Measurements from ENCODE around the gene CDH5.

CDH5 gene

DNA sequence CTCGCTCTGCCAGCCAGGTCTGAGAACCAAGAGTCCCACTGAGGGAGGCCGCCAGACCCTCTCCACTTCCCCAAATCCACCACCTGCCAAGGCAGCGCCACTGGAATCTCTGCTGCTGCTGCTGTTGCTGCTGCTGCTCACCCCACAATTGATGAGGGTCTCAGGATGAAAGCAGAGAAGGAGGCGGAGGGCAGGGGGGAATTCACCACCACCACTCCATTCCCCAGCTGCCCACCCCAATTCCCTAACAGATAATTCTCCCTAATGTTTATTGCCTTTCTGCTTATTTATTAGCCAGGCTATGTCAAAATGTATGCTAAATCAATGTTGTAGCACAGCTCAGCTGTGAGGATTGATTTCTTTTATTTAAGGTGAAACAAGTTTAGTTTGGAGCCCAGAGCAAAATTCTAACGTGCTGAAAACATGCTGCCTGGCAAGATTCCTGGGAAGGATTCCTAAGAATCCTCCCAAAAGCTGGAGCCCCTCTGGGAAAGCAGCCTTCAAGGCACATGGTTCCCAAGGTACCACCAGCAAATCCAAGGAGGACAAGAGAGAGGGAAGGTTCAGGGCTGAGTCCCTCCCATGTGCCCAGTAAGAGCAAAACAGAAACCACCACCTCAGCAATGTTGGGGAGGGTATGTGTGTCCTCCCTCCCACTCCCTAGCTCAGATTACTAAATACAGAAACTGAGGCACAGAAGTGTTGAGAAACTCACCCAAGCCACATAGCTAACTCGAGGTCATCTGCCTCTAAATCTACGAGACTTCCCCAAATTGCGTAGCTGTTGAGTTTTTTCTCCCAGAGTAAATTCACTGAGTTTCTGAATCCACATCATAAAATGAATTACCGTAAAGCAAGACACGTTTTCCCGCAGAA is 12.2 kb upstream of the CDH5 start:
- DNase-seq: no peak

- no peak for DNase-seq
Measured at GRCh38 chr16:66355526-66355925, 11.0 kb upstream of the CDH5 start.

- DNase-seq: no peak
Measured at GRCh38 chr16:66357523-66357928, 9.0 kb upstream of the CDH5 start.

DNA sequence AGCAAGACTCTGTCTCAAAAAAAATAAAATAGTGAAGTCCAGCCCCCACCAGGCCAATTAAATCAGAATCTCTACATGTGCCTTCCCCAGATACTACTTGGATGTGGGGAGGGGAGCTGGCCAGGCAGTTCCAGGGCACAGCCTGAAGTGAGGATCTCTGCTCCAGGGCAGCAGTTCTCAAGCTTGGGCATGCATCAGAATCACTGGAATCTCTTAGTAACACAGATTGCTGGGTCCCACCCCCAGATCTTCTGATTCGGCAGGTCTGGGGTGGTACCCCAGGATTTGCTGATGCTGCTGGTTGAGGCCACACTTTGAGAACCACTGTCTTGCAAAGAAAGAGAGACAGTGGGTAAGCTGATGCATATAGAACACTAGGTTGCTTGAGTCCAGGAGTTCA is 8.3 kb upstream of the CDH5 start:
- no peak for DNase-seq

DNA sequence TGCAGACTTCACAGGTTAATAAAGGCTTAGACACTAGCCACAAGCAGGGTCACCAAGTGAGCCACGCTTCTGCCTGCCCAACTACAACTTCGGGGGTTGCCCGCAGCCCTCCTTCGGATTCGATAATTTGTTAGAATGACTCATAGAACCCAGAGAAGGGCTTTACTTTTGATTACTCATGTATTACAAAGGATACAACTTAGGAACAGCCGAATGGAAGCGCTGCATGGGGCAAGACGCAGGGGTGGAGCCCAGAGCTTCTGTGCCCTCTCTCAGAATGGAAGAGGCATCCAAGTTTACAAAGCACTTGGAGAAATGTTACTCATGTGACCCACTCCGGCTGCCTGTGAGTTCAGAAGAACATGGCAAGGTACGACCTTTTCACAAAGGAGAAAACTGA is 7.5 kb upstream of the CDH5 start:
- DNase-seq: no peak

DNA sequence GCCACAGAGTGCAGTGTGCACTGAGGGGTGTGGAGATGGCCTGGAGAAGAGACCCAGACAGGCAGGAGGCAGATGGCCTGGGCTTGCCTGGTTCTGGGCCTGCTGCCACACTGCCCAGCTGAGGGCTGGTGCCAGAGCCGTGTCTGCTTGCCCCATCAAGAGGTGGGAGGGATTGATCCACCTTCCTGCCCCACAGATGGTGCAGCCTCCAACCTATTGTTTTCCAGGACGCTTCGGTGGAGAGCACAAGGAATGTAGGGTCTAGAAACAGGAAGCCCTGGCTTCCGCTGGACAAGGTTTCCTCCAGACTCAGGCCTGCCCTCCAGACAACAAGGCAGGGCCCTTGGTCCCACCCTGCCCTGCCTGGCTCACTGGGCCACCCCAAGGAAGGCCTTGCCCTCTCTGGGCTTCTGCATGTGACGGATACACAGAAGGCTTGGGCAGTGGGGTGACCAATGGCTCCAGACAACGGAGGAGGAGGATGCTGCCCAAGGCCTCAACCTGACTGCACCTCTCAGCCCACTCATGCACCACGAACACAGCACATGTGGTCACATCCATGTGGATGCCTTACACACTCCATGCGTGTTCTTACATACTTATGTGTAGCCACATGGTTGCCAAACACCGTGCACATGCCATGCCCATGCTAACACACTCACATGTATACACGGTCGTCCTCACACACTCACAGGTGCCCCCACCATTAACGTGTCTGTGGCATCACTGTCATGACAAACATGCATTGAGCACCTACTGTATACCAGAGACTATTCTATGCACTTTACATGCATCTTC is 6.5 kb upstream of the CDH5 start:
- DNase-seq: no peak

DNA sequence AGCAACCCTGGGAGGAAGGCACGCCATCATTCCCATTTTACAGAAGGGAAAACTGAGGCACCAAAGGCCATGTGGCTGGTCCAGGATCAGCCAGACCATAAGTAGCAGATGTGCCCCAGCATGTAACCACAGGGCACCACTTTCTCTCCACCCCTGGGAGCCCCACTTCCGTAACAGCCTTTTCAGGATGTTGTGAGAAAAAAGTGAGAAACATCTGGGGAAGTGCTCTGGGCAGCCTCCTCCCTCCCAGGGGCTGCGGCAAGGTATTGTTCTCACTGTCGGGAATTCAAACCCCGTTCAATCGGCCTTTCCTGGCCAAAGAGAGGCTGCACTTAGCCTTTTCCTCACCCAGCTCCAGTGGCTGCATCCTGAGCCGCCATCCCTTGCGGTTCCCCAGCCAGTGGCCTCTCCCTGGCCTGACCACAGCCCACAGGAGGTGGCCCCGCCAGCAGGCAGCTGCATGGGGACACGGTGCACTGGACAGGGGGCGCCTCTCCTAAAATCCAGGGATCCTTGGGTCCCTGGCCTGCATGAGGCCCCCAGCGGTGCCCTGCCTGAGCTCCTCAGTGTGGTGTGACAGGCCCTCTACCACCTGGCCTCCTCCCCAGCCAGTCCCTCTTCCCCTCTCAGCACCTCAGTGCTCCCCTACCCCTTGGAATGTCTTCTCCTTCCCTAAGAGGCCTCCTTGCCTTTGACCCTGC is 5.7 kb upstream of the CDH5 start:
- DNase-seq: no peak

- DNase-seq: no peak
Measured at GRCh38 chr16:66361604-66362135, 4.8 kb upstream of the CDH5 start.

GRCh38 chr16:66363211-66363777 is 3.2 kb upstream of the CDH5 start:
- no peak for DNase-seq

GRCh38 chr16:66364117-66364958 is 2.2 kb upstream of the CDH5 start:
- DNase-seq: no peak

- DNase-seq: no peak
Measured at GRCh38 chr16:66364959-66365306, 1.6 kb upstream of the CDH5 start.

- DNase-seq: no peak
Measured at GRCh38 chr16:66365651-66366050, 840 bp upstream of the CDH5 start.

DNA sequence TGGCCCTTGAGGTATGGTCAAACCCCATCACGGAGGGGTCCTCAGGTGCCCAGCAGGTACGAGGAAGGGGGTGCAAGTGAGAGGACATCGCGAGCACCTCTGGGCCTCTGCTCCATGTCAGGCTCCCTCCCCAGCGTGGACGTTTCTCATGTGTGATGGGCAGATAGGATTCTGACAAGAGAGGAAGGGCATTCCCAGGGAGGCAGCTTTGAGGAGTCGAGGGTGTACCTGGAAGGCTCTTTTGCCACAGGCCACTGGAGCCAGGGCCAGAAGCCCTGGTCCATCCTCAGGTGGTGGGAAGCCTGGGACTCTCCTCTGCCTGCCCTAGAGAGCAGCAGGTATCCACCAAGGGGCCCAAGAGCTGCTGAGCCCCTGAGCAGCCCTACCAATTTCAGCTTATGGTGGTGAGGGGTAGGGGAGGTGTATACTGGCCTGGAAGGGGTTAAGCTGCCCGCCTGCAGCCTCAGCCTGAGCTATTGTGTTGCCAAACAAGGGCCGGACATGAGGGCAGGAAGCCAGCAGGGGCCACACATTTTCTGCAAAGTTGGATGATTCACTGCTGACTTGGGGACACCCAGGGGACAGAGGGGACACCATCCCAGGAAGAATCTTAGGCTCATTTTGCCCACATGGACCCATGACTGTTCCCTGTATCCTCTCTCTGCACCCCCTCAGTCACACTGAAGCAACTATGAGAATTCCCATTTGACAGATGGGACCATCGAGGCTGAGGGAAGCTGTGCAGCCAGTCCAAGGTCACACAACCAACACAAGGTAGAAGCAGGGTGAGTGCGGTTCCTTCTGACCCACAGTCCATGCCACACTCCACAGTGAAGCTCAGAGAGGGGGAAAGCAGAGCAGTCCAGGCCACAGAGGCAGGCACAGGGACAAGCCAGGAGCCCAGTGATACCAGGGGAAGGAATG is 1.7 kb downstream of the CDH5 start:
- DNase-seq: no peak

DNA sequence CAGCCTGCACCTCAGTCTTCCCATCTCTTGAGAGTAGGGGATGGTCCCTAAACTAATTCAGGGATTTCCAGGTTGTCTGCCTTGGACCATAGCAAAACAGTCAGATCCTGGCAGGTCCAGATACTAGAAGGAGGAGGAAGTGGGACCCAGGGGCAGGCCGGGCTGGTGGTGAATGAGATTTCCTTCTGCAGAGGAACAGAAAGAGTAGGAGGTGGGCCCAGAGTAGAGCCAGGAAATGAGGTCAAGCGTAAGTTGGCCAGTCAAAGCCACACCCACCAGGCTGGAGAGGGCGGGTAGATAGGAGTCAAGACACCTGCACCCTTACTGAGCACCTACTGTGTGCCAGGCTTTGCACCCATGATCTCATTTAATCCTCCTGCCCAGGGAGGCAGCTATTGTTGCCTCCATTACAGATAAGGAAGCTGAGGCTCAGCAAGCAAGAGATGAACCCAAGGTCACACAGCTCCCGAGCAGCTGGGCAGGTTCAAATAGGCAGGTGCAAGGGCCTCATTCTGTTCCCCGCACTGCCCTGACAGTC is 2.6 kb downstream of the CDH5 start:
- no peak for DNase-seq

DNA sequence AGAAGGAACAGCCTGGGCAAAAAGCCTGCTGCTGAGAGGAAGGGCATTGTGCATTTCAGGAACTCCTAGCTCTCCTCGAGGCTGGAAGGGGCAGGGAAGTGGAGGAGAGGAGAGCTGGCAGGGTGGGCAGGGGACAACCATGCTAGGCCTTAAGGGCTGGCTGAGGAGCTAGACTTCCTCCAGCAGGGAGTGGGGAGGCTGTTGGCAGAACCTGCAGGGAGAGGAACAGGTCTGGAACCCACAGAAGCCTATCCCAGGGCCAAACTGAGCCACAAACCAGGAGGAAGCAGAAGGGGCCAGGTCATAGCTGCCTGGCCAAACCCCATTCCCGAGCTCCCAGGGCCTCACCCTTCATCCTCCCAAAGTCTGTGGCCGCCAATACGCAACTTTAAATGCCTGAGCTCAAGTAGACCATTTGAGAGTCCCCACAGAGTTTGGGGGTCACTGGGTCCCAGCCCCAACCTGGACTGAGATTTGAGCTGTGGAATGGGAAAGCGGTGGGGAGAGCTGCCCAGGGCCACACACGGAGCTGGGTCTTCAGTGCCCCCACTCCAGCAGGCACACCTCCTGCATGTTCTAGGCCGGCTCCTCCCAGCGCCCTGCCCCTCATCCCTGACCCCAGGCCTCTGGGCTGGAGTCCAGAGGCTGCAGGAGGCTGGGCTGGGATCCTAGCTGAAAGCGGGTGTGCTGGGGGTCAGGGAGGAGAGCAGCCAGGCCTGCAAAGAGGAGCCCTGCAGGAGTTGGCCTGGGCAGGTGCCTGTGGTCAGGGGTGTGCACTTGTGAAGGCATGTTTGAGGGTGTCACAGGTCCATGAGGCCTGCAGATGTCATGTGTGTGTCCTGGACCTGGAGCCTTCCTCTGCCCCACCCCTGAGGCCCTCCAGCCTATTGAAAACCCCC is 4.5 kb downstream of the CDH5 start:
- no peak for DNase-seq

DNA sequence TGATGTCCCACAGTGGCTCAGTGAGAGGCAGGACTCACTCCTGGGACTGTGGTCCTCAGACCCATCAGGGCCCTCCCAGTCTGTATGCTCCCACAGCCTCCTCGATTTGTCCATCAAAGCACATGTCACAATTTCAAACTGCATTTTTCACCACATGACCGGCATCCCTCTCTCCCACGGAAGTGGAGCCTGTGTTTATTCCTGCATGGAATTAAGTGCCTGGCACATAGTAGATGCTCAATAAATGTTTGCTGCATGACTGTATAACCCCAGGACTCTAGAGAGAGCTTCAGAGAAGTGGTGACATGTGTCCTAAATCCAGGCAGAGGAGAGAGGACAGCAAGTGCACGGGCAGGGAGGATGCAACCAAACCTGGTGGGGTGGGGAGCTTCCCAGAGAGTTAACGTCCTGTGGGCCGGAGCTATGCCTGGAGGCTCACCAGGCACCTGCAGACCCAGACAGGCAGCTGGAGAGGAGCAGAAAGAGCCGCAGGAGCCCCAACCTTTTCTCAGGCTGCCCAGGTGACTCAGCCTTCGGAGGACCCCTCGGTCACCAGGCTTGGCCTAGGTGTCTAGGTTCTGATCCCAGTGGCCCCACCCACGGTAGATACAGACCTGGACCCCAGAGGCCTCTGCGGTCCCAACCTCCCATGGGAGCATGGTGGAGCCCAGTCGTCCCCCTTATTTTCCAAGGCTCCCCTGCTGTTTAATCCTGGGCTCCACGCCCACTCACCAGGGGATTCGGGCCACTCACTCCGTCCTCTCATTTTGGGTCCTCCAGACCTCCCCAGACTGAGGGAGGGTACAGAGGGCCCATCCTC is 5.8 kb downstream of the CDH5 start:
- DNase-seq: no peak

GRCh38 chr16:66372898-66373155 is 6.3 kb downstream of the CDH5 start:
- DNase-seq: no peak

DNA sequence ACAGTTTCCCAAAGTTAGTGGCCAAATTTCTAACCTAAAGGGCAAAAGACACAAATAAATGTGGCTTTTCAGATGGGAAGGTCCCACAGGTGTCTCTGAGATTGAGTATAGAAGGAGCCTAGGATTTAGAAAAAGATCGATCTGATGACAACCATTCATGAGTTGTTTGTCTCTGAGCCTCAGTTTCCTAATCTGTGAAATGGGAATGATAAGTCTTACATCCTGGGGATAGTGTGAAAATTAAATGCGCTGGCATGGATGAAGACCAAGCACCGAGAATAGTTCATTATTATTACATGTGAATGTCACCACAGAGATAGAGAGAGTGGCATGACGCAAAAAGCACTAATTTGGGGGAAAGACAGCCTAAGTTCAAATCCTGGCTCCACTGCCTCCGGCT is 7.2 kb downstream of the CDH5 start:
- DNase-seq: no peak

DNA sequence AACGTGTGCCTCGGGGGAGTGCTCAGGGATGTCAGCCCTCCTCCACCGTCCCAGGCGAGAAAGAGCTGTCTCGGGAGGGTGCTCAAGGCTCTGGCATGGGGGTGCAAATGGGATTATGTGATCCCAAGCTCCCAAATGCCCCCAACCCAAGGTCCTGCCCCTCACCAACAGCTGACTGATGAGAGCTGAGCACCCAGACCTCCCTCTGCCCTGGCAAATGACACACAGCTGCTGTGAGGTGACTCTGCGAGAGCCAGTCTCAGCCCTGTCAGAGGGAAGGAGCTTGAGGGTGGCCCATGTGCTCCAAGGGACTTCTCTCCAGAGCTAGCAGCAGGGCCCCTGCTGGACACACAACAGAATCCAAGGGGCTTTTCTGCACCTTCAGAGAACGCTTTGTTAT is 7.7 kb downstream of the CDH5 start:
- no peak for DNase-seq

Measured in NCI-H2081 treated with DMSO at 0.1 percent for 48 hours (cell line).